Mesenchymal stem cell (in vitro differentiated cells and primary cell): ENCODE results near the gene CROCC.

Experiments used
- DNase-seq: peaks from one replicate; pipeline ENCODE4 v3.0.0-alpha.2; 2013
- H2AFZ ChIP-seq: one replicate; pipeline ENCODE4 v1.6.1; 2013; ENCODE audit warnings: low read depth, mild to moderate bottlenecking, control low read depth, inconsistent platforms, low read length, moderate library complexity
- H2AK5ac ChIP-seq: 2 replicates; pipeline ENCODE4 v1.6.1; 2013; ENCODE audit warnings: low read length, moderate library complexity, mild to moderate bottlenecking, inconsistent platforms; ENCODE audit not compliant: severe bottlenecking
- H2BK120ac ChIP-seq: one replicate; pipeline ENCODE4 v1.6.1; 2013; ENCODE audit warnings: low read depth, mild to moderate bottlenecking, inconsistent platforms, low read length, moderate library complexity
- H2BK12ac ChIP-seq, 2 experiments: one replicate each; pipeline ENCODE4 v1.6.1; 2013; ENCODE audit warnings: inconsistent platforms in 2 of 2, low read length in 2 of 2, mild to moderate bottlenecking in 2 of 2, moderate library complexity in 2 of 2, control low read depth in 1 of 2
- H2BK15ac ChIP-seq: one replicate; pipeline ENCODE4 v1.6.1; 2013; ENCODE audit warnings: mild to moderate bottlenecking, low read depth, inconsistent platforms; ENCODE audit not compliant: poor library complexity, severe bottlenecking
- H2BK5ac ChIP-seq: 2 replicates; pipeline ENCODE4 v1.6.1; 2013; ENCODE audit warnings: low read depth, mild to moderate bottlenecking, low read length, control low read depth, inconsistent platforms; ENCODE audit not compliant: poor library complexity, severe bottlenecking
- H3K14ac ChIP-seq, 2 experiments: one replicate each; pipeline ENCODE4 v1.6.1; 2013; ENCODE audit warnings: inconsistent platforms in 2 of 2, low read length in 2 of 2, control low read depth in 1 of 2, mild to moderate bottlenecking in 1 of 2, moderate library complexity in 1 of 2
- H3K18ac ChIP-seq, 2 experiments: one replicate each; pipeline ENCODE4 v1.6.1; 2013; ENCODE audit warnings: inconsistent platforms in 2 of 2, low read length in 2 of 2, control low read depth in 1 of 2, low read depth in 1 of 2, mild to moderate bottlenecking in 1 of 2
- H3K23ac ChIP-seq, 2 experiments: one replicate each; pipeline ENCODE4 v1.6.1; 2013; ENCODE audit warnings: inconsistent platforms in 2 of 2, low read length in 2 of 2, mild to moderate bottlenecking in 2 of 2, moderate library complexity in 2 of 2, control low read depth in 1 of 2
- H3K27ac ChIP-seq: 2 replicates; pipeline ENCODE4 v1.5.1; 2013; ENCODE audit warnings: mild to moderate bottlenecking, moderate library complexity, low read length, control low read depth, inconsistent platforms; ENCODE audit not compliant: poor library complexity, severe bottlenecking
- H3K27me3 ChIP-seq, 2 experiments: 2 replicates each; pipeline versions ENCODE4 v1.6.1 to v1.7.0; 2013; ENCODE audit warnings: low read length in 2 of 2, mild to moderate bottlenecking in 2 of 2, moderate library complexity in 2 of 2, control low read depth in 1 of 2, inconsistent platforms in 1 of 2; ENCODE audit not compliant: control insufficient read depth in 1 of 2, insufficient read depth in 1 of 2
- H3K36me3 ChIP-seq, 2 experiments: 2 replicates each; pipeline versions ENCODE4 v1.6.1 to v1.7.0; 2013; ENCODE audit warnings: low read length in 2 of 2, control low read depth in 1 of 2, inconsistent platforms in 1 of 2, low read depth in 1 of 2, mild to moderate bottlenecking in 1 of 2; ENCODE audit not compliant: insufficient read depth in 2 of 2, control insufficient read depth in 1 of 2
- H3K4ac ChIP-seq, 2 experiments: one replicate each; pipeline ENCODE4 v1.6.1; 2013; ENCODE audit warnings: inconsistent platforms in 2 of 2, low read length in 2 of 2, mild to moderate bottlenecking in 2 of 2, moderate library complexity in 2 of 2, control low read depth in 1 of 2, low read depth in 1 of 2
- H3K4me1 ChIP-seq: 2 replicates; pipeline ENCODE4 v1.6.1; 2013; ENCODE audit warnings: low read depth, low read length, control low read depth; ENCODE audit not compliant: control insufficient read depth, insufficient read depth
- H3K4me2 ChIP-seq: 2 replicates; pipeline ENCODE4 v1.6.1; 2013; ENCODE audit warnings: low read length, mild to moderate bottlenecking, inconsistent platforms; ENCODE audit not compliant: poor library complexity, severe bottlenecking
- H3K4me3 ChIP-seq, 2 experiments: 2 replicates each; pipeline versions ENCODE4 v1.5.1 to v1.7.0; 2013; ENCODE audit warnings: low read length in 2 of 2, mild to moderate bottlenecking in 2 of 2, control low read depth in 1 of 2, low read depth in 1 of 2; ENCODE audit not compliant: insufficient read depth in 1 of 2
- H3K79me1 ChIP-seq: replicated peaks from 2 replicates; pipeline ENCODE4 v1.6.1; 2013; ENCODE audit warnings: mild to moderate bottlenecking, control low read depth, low read length, inconsistent platforms; ENCODE audit not compliant: poor library complexity, severe bottlenecking
- H3K9ac ChIP-seq: 2 replicates; pipeline ENCODE4 v1.7.0; 2013; ENCODE audit warnings: mild to moderate bottlenecking, low read length, moderate library complexity
- H3K9me3 ChIP-seq: 2 replicates; pipeline ENCODE4 v1.7.0; 2013; ENCODE audit warnings: mild to moderate bottlenecking, low read length; ENCODE audit not compliant: control insufficient read depth
- H4K8ac ChIP-seq: one replicate; pipeline ENCODE4 v1.6.1; 2013; ENCODE audit warnings: inconsistent platforms, mild to moderate bottlenecking, low read length, moderate library complexity
- H4K91ac ChIP-seq: one replicate; pipeline ENCODE4 v1.6.1; 2013; ENCODE audit warnings: mild to moderate bottlenecking, low read length, inconsistent platforms
- WGBS: methylation state at CpG from one replicate; pipeline ENCODE4 v1.1.7; 2013; ENCODE audit warnings: mixed read lengths; 5-methylcytosine and 5-hydroxymethylcytosine counted together

CROCC gene

GRCh38 chr1:17008208-17008855 is 86.6 kb downstream of the CROCC start:
- H3K4me3 ChIP-seq: no peak overlapping the region
- no peak overlapping the region for H3K23ac ChIP-seq
- no peak overlapping the region for H2BK12ac ChIP-seq
- peaks cover 38% of the 10 kb centered on the region for H3K4me1 ChIP-seq
- H2AK5ac ChIP-seq: no peak overlapping the region
- no peak overlapping the region for H3K18ac ChIP-seq
- H3K9me3 ChIP-seq: no peaks in the 10 kb centered on the region
- no peak overlapping the region for H2BK15ac ChIP-seq
- no peak overlapping the region for H2BK5ac ChIP-seq
- H3K14ac ChIP-seq: no peak overlapping the region
- H3K36me3 ChIP-seq: peaks cover 16 to 35% of the 10 kb centered on the region in 2 experiments
- peaks cover 10% of the 10 kb centered on the region for H3K79me1 ChIP-seq
- DNase-seq: no peak
- 97% methylated on average over 13 of the region's 15 CpGs for WGBS
- no peak overlapping the region for H2AFZ ChIP-seq
- no peak overlapping the region for H3K4ac ChIP-seq
- no peak overlapping the region for H4K8ac ChIP-seq
- H2BK120ac ChIP-seq: no peak overlapping the region
- H3K4me2 ChIP-seq: no peak overlapping the region
- H3K27me3 ChIP-seq: no peaks in the 10 kb centered on the region
- H3K27ac ChIP-seq: no peak overlapping the region
- H3K9ac ChIP-seq: no peak overlapping the region
- H4K91ac ChIP-seq: no peak overlapping the region

GRCh38 chr1:17009706-17010105 is 88.0 kb downstream of the CROCC start:
- H4K8ac ChIP-seq: no peak overlapping the region
- H3K4me2 ChIP-seq: peak overlapping the region; percentile 5
- peak; percentile 8 for DNase-seq
- no peak overlapping the region for H3K18ac ChIP-seq
- no peaks in the 10 kb centered on the region for H3K9me3 ChIP-seq
- H3K23ac ChIP-seq: no peak overlapping the region
- H2BK12ac ChIP-seq: no peak overlapping the region
- no peak overlapping the region for H3K9ac ChIP-seq
- no peak overlapping the region for H3K4me3 ChIP-seq
- no peak overlapping the region for H3K14ac ChIP-seq
- peaks cover 9 to 26% of the 10 kb centered on the region in 2 experiments for H3K36me3 ChIP-seq
- H3K4ac ChIP-seq: no peak overlapping the region
- no peak overlapping the region for H2AK5ac ChIP-seq
- H3K27me3 ChIP-seq: no peaks in the 10 kb centered on the region
- peaks cover 10% of the 10 kb centered on the region for H3K79me1 ChIP-seq
- no peak overlapping the region for H2AFZ ChIP-seq
- H2BK5ac ChIP-seq: no peak overlapping the region
- WGBS: 94% methylated on average over 3 of the region's 4 CpGs
- H2BK15ac ChIP-seq: no peak overlapping the region
- peaks cover 45% of the 10 kb centered on the region for H3K4me1 ChIP-seq
- H3K27ac ChIP-seq: no peak overlapping the region
- H4K91ac ChIP-seq: no peak overlapping the region
- no peak overlapping the region for H2BK120ac ChIP-seq

- peaks cover 0 to 14% of the 10 kb centered on the region in 2 experiments for H3K36me3 ChIP-seq
- no peaks in the 10 kb centered on the region for H3K27me3 ChIP-seq
- H3K14ac ChIP-seq: peak overlapping the region in 1 of 2 experiments; percentile 66
- H4K8ac ChIP-seq: peak overlapping the region; percentile 3
- H3K79me1 ChIP-seq: peaks cover 3% of the 10 kb centered on the region
- H3K27ac ChIP-seq: peak overlapping the region; percentile 19
- peak overlapping the region; percentile 54 for H2BK15ac ChIP-seq
- no peak overlapping the region for H2BK120ac ChIP-seq
- H2BK12ac ChIP-seq: peak overlapping the region in 1 of 2 experiments; percentile 46
- H2AFZ ChIP-seq: peak overlapping the region; percentile 56
- peak overlapping the region; percentile 79 for H2BK5ac ChIP-seq
- peak overlapping the region in 1 of 2 experiments; percentile 88 for H3K18ac ChIP-seq
- H3K4ac ChIP-seq: peak overlapping the region in 1 of 2 experiments; percentile 40
- peak overlapping the region; percentile 35 for H2AK5ac ChIP-seq
- peak overlapping the region; percentile 68 for H3K9ac ChIP-seq
- peaks cover 51% of the 10 kb centered on the region for H3K4me1 ChIP-seq
- 3% methylated on average over 12 of the region's 15 CpGs for WGBS
- peak; percentile 6 for DNase-seq
- peak overlapping the region; percentile 95 for H3K4me2 ChIP-seq
- H3K9me3 ChIP-seq: no peaks in the 10 kb centered on the region
- H3K23ac ChIP-seq: peak overlapping the region in 1 of 2 experiments; percentile 95
- H3K4me3 ChIP-seq: peak overlapping the region; percentile 83 to 85
- H4K91ac ChIP-seq: no peak overlapping the region
Observed at GRCh38 chr1:17011092-17011438, 89.3 kb downstream of the CROCC start.

GRCh38 chr1:17011439-17012307 is 89.9 kb downstream of the CROCC start, which contains the start of gene ATP13A2:
Gene ATP13A2, minus strand, starts transcription at chr1:17011928. Its CDS starts 190 bp downstream, at chr1:17011738.
- peak; percentile 68 for DNase-seq
- Histone ChIP-seq H3K4me2 (peak within 1 kb of the TSS; percentile 95), H3K27ac (peak within 1 kb of the TSS; percentile 98), H3K36me3 (peaks cover 0 to 8% of the 10 kb centered on the region in 2 experiments), H3K4ac (peak within 1 kb of the TSS; percentile 37 to 40), H2BK5ac (peak within 1 kb of the TSS; percentile 79), H3K4me1 (peaks cover 53% of the 10 kb centered on the region), H2BK120ac (no peak within 1 kb of the TSS), H3K79me1 (peaks cover 3% of the 10 kb centered on the region), H2BK15ac (peak within 1 kb of the TSS; percentile 54), H3K9me3 (no peaks in the 10 kb centered on the region), H3K14ac (peak within 1 kb of the TSS in 1 of 2 experiments; percentile 66), H2AFZ (peak within 1 kb of the TSS; percentile 94), H3K4me3 (peak within 1 kb of the TSS; percentile 83 to 85), H2BK12ac (peak within 1 kb of the TSS in 1 of 2 experiments; percentile 46), H4K91ac (no peak within 1 kb of the TSS), H3K18ac (peak within 1 kb of the TSS in 1 of 2 experiments; percentile 88), H3K23ac (peak within 1 kb of the TSS in 1 of 2 experiments; percentile 95), H4K8ac (peak within 1 kb of the TSS; percentile 25), H3K9ac (peak within 1 kb of the TSS; percentile 68), H2AK5ac (peak within 1 kb of the TSS; percentile 70), H3K27me3 (no peaks in the 10 kb centered on the region)
- WGBS: 3% methylated on average over 72 of the region's 94 CpGs
